GM18868 (cell line): ENCODE results near the gene PRADC1.
"Not testable (repeated sequence)": the region's sequence is repeated elsewhere in the genome, so short reads cannot be mapped to it uniquely, and the experiment has no call there.

ENCODE experiments used
- ATAC-seq: cut with Tn5 transposase; IDR thresholded peaks from one replicate; pipeline ENCODE4 v1.9.1; 2021; ENCODE audit warnings: mild to moderate bottlenecking, moderate library complexity; ENCODE audit not compliant: unreplicated experiment

PRADC1 gene

DNA sequence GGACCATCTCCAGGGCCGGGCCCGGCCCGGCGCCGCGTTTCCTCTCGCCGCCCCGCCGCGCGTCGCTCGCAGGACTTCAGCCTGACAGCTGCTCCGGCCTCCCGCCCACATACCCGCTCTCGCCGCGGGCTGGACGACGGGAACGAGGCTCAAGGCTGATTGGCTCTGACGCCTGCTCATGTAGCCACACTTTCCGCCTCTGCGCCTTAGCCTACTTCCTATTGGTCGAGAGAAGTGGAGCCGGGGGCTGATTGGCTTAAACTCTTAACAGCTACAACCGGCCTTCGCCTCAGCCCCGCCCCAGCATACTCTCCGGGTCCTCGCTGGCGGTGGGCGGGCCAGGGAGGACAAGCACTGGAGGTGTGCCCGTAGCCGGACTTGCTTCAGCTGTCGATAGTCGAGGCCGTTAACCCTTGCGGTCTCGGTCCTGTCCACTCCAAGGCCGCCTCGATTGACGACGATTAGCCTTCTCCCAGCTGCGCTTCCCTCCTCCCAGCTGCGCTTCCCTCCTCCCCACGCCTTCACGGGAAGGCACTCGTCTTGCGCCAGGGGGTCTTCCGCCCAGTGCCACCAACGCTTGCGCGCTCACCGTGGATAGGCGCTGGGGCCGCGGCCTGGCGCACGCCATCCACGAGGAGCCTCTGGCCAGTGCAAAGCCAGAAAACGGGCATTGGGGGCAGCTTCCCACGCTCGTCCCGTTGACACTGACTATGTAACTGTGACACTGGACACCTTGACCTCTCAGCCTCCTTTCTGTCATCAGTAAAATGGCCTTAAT lies at the start of gene PRADC1:
PRADC1 (minus strand) TSS at position 86 of the 778 bp plus-strand sequence; CDS start at position 7, 79 bp downstream.
- ATAC-seq, result peak; percentile 94

DNA sequence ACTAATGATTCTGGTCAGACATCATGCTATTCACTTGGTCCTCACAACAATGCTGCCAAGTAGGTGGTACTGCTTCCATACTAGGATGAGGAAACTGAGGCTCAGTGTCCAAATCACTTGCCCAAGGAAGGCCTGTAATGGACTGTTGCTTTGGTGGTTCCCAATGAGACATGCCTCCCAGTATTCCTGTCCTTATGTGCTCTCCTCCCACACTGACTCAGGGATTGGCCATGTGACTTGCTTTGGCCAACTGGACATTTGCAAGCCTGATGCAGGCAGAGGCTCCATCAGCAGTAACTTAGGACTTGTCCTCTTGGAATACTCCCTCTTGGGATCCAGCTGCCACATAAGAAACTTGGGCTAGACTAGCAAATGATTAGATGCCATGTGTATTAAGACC lies 48.2 kb upstream of the PRADC1 start:
- no peak for ATAC-seq

GRCh38 chr2:73279852-73280251 lies 46.8 kb upstream of the PRADC1 start:
- ATAC-seq, result no peak

GRCh38 chr2:73272270-73272669 lies 39.2 kb upstream of the PRADC1 start:
- no peak for ATAC-seq

GRCh38 chr2:73269686-73270465 lies 36.8 kb upstream of the PRADC1 start:
- ATAC-seq, result no peak

GRCh38 chr2:73268830-73269685 lies 36.0 kb upstream of the PRADC1 start:
- ATAC-seq, result no peak

DNA sequence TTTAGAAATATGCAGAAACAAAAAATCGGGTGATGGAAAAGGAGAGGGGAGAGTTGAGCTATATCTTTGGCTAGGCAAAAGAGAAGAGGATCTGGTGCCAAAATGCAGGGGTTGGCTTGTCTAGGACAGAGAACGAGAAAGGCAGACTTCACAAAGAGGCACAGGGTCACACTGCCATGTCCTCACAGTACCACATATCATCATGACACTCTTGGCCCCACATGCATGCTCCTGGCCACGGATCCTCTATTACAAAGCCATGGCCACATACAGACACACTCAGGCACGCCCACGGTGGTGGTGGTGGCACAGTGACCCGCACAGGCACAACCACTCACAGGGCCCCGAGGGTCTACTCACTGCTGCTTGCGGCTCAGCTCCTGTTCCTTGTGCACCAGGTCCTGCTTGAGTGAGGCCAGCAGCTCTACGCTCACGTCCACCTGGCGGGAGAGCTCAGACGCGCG lies 35.4 kb upstream of the PRADC1 start:
- no peak for ATAC-seq

DNA sequence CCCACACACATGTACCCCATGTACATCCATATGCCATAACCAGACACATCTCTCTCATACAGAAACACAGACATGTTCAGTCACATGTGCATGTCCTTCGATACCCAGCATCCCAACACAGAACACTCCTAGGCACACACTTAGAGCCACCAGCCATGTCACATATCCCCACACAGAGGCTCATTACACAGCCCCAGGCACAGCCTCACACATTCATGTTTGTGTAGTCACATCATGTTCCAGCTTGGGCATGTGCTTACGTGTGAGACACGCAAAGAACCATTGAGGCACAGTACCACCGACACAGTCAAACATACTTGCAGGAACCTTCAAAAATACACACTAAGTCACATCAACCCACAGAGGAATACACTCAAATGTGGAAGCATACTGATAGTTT lies 34.0 kb upstream of the PRADC1 start:
- no peak for ATAC-seq

DNA sequence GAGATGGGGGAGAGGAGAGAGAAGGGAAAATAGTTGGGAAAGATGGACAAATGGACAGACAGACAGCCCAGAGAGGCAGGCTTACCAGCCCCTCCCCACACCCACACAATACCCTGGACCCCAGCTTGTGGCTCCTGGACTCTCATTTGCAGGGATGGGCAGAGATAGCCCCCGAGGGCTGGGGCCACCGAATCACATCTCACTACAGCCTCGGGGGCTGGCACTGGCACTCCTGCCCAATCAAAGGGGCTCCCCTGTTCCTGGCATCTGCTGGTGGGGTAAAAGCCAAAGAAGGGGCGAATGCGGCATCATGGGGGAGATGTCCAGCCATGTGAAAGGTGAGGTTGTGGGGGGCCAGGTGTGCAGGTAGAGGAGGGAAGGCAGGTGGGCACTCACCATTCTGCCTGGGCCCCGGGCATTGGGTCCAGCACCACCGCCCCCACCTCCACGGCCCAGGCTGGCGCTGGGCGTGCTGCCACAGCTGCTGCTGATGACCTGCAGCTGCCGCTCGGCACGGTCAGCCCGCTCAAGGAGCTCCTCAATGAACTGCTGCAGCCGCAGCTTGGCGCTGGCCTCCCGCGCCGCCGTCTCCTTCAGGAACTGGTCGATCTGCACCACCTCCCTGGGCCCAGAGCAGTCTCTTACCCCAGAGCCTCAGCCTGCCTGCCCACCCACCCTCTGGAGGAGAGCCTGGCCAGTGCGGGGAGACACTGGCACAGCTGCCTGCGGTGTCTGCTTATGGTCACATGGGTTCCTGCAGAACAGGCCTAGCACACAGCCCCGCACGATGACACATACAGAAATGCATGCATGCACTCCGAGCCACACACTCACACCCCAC lies 33.2 kb upstream of the PRADC1 start:
- no peak for ATAC-seq

GRCh38 chr2:73265298-73266060 lies 32.4 kb upstream of the PRADC1 start:
- no peak for ATAC-seq

GRCh38 chr2:73264783-73265182 lies 31.7 kb upstream of the PRADC1 start:
- no peak for ATAC-seq

DNA sequence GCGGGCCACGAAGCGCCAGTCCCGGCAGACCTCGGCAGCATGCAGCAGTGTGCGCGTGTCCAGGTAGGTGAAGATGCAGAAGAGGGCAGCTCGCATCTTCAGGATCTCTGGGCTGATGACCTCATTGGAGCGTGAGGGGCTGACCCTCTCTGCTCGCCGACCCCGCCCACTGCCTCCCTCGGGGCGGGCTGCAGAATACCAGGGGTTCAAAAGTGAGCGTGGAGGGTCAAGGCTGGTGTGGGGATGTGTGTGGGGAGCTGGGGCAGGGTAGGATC lies 31.2 kb upstream of the PRADC1 start:
- ATAC-seq, result no peak

DNA sequence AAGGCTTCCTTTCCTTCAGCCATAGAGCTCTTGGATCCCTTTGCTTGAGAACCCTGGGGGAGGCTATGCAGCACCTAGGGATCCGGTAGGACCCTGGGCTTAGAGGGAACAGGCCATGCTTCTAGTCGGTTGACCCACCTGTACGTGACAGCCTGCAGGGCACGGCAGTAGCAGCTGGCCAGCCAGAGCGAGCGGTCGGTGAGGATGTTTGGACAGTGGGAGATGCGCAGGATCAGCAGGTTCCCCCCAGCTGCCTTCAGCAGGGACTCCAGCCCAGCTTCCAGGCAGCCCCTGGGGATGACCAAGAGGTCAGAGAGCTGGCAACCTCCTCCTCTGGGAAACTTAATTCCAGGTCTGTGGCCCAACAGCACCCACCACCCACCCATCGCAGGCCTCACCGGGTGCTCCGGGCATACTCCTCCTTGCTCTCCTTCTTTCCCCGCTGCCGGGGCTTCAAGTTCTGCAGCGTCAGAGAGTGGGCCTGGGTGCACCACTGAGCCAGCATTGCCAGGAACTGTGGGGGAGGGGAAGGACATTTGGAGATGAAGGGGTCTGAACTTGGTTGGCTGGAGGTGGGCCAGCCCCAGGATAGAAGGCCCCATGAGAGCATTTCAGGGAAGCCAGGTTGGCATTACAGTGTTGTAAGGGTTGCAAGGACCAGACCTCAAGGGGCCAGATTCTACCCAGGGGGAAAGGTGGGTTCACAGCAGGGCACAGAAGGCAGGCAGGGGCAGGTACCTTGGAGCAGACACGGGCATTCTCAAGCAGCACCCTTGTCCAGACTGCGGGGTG lies 30.7 kb upstream of the PRADC1 start:
- no peak for ATAC-seq

DNA sequence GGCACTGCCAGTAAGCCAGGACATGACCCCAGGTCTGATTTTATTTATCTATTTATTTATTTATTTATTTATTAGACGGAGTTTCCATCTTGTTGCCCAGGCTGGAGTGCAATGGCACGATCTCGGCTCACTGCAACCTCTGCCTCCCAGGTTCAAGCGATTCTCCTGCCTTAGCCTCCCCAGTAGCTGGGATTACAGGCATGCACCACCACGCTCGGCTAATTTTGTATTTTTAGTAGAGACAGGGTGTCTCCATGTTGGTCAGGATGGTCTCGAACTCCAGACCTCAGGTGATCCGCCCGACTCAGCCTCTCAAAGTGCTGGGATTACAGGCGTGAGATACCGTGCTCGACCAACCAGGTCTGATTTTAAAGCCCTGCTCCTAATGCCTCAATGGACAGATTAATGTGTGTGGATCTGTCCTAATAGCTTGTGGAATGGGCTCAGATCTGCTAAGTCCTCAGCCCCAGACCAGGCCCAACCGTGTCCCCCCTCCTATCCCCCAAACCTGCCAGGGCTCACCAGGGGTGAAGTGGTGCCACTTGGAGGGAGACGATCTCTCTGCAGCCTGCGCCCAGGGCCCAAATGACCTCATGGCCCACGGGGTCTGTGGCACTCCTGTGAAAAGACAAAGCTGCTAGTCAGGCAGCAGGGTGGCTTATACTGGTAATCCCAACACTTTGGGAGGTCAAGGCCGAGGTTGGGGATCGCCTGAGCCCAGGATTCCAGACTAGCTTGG lies 29.8 kb upstream of the PRADC1 start:
- ATAC-seq, result not testable (repeated sequence)

DNA sequence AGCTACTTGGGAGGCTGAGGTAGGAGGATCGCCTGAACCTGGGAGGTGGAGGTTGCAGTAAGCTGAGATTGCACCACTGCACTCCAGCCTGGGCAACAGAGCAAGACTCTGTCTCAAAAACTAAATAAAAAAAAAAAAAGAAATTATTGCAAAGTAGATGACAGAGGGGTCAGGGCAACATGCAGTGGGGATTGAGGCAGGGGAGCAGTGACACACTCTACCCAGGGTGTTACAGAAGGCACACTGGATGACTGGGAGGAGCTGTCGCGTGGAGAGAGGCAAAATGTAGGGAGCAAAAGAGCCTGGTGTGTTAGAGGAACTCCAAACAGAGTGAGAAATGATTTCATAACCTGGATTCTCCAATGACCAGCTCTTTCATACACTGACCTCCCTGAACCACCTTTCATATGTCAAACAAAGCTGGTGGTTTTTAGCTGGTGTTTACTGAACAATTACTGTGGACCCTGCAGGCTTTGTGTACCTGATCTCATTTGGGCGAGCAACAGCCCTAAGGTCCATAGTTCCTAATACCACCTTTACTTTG lies 29.1 kb upstream of the PRADC1 start:
- no peak for ATAC-seq

DNA sequence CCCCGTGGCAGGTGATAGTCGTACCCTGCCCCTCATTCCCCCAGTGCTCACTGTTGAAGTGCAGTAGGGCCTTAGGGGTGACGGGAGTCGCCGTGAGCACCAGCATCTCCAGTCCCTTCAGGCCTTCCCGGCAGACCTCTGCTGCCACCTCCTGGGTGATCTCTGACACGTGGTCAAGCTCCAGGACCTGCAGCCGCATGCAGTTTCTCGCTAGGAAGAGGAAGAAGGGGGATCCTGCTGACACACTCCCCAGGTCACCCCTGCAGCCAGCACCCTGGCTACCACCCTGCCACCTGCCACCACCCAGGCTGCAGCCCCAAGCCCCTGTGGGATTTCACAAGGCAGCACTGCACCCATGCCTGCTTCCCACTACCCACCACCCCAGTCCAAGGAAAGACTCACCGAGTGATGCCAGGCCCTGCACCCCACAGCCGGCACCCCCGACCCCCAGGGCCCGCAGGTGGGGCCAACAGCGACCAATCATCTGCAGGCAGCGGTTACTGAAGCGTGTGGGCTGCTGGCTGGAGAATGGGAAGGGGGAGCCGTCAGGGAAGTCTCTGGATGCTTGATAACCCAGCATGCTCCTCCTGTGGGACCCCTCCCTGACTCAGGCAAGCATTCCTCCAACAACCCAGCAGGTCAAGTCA lies 27.4 kb upstream of the PRADC1 start:
- ATAC-seq, result no peak

DNA sequence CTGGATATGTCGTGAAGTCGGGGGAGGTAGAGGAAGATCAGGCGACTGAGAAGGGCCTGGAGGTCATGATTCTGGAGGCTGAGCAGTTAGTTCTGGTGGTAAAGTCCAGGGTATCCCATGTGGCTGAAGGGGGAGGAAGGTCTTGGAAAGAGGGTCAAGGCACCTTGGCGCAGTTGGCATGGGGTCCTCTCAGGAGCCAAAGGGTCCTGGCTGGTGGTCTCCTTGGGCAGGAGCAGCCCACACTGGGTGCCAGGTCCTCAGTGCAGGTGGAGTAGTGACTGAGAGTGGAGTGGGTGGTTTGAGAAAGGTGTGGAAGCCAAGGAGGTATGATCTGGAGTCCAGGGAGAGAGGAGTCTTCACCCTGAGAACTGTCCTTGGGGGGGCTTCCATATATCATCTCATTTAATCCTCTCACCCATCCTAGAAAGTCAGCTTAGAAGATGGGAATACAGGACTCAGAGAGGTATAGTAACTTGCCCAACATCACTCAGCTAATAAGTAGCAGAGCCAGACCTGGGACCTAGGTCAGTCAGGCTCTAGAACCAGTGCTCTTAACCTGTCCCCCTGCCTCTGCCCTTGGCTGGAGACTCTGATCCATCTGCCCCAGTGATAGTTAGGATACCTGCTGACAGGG lies 26.8 kb upstream of the PRADC1 start:
- no peak for ATAC-seq
